Right lobe of liver (tissue), 6 donors: ENCODE data around the gene CHST11. TPM values are rescaled to one million over a fixed set of nuclear protein-coding genes. Genes with fewer than 3 reads are reported as not detected.
A peak's percentile ranks its signal among the peaks of the same experiment; 100 is the strongest.

Experiments
- ATAC-seq, 4 donors: fragments of 200-7000 bp; cut with Tn5 transposase; one replicate each; pipeline ENCODE4 v1.9.1; 2020; ENCODE audit warnings: mild to moderate bottlenecking in 4 of 4, moderate library complexity in 4 of 4
- DNase-seq, 3 donors: peaks; one replicate each; pipeline ENCODE4 v3.0.0-alpha.2; 2020
- H3K27ac ChIP-seq, 3 donors: fragments of 200-600 bp; one replicate each; pipeline ENCODE4 v1.8.0; 2022
- H3K27me3 ChIP-seq, 2 donors: fragments of 200-600 bp; one replicate each; pipeline ENCODE4 v1.8.0; 2022
- H3K36me3 ChIP-seq, 4 donors: fragments of 200-600 bp; sonication (generic) in 1 of 4; one replicate each; pipeline versions ENCODE4 v1.5.1 to v1.8.0; 2017 to 2022; ENCODE audit warnings: control low read depth in 1 of 4
- H3K4me1 ChIP-seq, 4 donors: fragments of 200-600 bp; sonication (generic) in 1 of 4; one replicate each; pipeline versions ENCODE4 v1.5.1 to v1.8.0; 2017 to 2022; ENCODE audit warnings: control low read depth in 1 of 4
- H3K4me3 ChIP-seq, 3 donors: fragments of 200-600 bp; one replicate each; pipeline ENCODE4 v1.8.0; 2022
- H3K9me3 ChIP-seq, 4 donors: fragments of 200-600 bp; sonication (generic) in 1 of 4; one replicate each; pipeline versions ENCODE4 v1.5.1 to v1.8.0; 2017 to 2022; ENCODE audit warnings: control low read depth in 1 of 4
- POLR2A ChIP-seq: fragments of 450-650 bp; IDR thresholded peaks from one replicate; pipeline ENCODE4 v1.6.1; 2017; ENCODE audit warnings: antibody characterized with exemption, mild to moderate bottlenecking
- WGBS: methylation state at CpG from one replicate; pipeline ENCODE4 v1.1.6; 2018; ENCODE audit warnings: low coverage, low lambda C conversion rate; ENCODE audit not compliant: insufficient coverage; ENCODE audit errors: missing lambda C conversion rate; 5-methylcytosine and 5-hydroxymethylcytosine counted together
- intact Hi-C, 2 donors: fragments of 100-400 bp; cut with DNase I; formaldehyde crosslinking; loops; one replicate each; pipeline versions ENCODE4 v1.11.2 to v1.14.1; 2022
- total RNA-seq, 6 experiments: library from RNA; depleted of rRNA in 2 of 6; stranded (reverse); fragments of >200 nt in 2 of 6; fragmentation: NEBNext Ultra II Directional in 3 of 6; extraction: Animal tissue kit (Norgen Biotek cat#: 25700) in 3 of 6; gene quantifications; one replicate each; pipeline versions ENCODE4 v1.1.0 to v1.2.4, GENCODE V29; 2016 to 2023
- TF ChIP-seq, protein P1 (sequence below), 4 donors: fragments of 200-600 bp in 3 of 4; fragments of 450-650 bp in 1 of 4; IDR thresholded peaks; one replicate each; pipeline versions ENCODE4 v1.5.1 to v1.8.0; 2016 to 2022; ENCODE audit warnings: antibody characterized with exemption in 4 of 4, mild to moderate bottlenecking in 2 of 4
- donor health status: DM: no; HTN: yes; CAD: no.
- donor health status: DM: no; HTN: no; CAD: no.
- donor health status: DM: no; HTN: no; CAD: no.
- donor health status: DM: no; HTN: yes; CAD: no.
- donor health status: DM: no; HTN: yes; CAD: no.

The CHST11 gene
- total RNA-seq, 6 experiments from 2014 or later, result 0.57 to 10.4 (median 3.5) TPM

- Histone ChIP-seq H3K9me3 (no peaks in the 10 kb centered on the region), H3K27ac (no peak overlapping the region), H3K27me3 (no peaks in the 10 kb centered on the region), H3K36me3 (no peaks in the 10 kb centered on the region), H3K4me1 (peaks cover 0 to 9% (median 0%) of the 10 kb centered on the region in 4 donors), H3K4me3 (no peak overlapping the region)
- ATAC-seq, result peak in 1 of 4 donors; percentile 33
- 53% methylated on average over 10 of the region's 12 CpGs for WGBS
- intact Hi-C loops, result no loop called here
- no peak for DNase-seq
- no peak for TF ChIP-seq POLR2A
- TF ChIP-seq, protein P1, sequence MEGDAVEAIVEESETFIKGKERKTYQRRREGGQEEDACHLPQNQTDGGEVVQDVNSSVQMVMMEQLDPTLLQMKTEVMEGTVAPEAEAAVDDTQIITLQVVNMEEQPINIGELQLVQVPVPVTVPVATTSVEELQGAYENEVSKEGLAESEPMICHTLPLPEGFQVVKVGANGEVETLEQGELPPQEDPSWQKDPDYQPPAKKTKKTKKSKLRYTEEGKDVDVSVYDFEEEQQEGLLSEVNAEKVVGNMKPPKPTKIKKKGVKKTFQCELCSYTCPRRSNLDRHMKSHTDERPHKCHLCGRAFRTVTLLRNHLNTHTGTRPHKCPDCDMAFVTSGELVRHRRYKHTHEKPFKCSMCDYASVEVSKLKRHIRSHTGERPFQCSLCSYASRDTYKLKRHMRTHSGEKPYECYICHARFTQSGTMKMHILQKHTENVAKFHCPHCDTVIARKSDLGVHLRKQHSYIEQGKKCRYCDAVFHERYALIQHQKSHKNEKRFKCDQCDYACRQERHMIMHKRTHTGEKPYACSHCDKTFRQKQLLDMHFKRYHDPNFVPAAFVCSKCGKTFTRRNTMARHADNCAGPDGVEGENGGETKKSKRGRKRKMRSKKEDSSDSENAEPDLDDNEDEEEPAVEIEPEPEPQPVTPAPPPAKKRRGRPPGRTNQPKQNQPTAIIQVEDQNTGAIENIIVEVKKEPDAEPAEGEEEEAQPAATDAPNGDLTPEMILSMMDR (IDR thresholded peaks at IDR 0.05), result peak in 3 of 4 donors; percentile 7 to 35 (median 30)
Observed at GRCh38 chr12:104653730-104654664, 197.2 kb downstream of the CHST11 start.

GRCh38 chr12:104654665-104655609, 198.2 kb downstream of the CHST11 start:
- Histone ChIP-seq H3K9me3 (no peaks in the 10 kb centered on the region), H3K4me1 (peaks cover 0 to 9% (median 0%) of the 10 kb centered on the region in 4 donors), H3K4me3 (no peak overlapping the region), H3K27ac (no peak overlapping the region), H3K36me3 (no peaks in the 10 kb centered on the region), H3K27me3 (no peaks in the 10 kb centered on the region)
- intact Hi-C loops, result no loop called here
- no peak for TF ChIP-seq POLR2A
- TF ChIP-seq, protein P1 (IDR thresholded peaks at IDR 0.05), result no peak
- 81% methylated on average over 13 of the region's 16 CpGs for WGBS
- no peak for ATAC-seq
- no peak for DNase-seq

DNA sequence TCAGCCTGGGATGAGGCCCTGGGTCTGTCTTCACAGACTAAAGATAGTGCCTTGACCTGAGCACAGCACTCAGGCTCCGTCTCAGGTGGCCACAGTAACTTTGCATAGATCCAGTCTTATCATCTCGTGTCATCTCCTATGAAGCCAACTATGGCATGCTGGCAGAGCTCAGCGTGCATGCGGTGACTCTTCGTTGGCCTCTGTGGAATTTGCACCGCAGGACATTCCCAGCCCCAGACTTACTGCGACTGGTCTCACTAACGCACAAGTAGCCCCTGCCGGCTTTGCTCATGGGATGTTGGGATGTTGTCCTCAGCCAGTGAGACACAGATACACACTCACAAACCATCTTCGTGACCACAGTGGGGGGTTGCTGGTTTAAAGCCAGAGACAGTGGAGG, 199.6 kb downstream of the CHST11 start:
- Histone ChIP-seq H3K9me3 (no peaks in the 10 kb centered on the region), H3K36me3 (no peaks in the 10 kb centered on the region), H3K27ac (no peak overlapping the region), H3K4me1 (peaks cover 0 to 9% (median 0%) of the 10 kb centered on the region in 4 donors), H3K4me3 (no peak overlapping the region), H3K27me3 (no peaks in the 10 kb centered on the region)
- no peak for TF ChIP-seq POLR2A
- TF ChIP-seq, protein P1 (IDR thresholded peaks at IDR 0.05), result no peak
- DNase-seq (no peak), ATAC-seq (no peak)
- intact Hi-C loops, result no loop called here
- 57% methylated on average over 5 of the region's 10 CpGs for WGBS

DNA sequence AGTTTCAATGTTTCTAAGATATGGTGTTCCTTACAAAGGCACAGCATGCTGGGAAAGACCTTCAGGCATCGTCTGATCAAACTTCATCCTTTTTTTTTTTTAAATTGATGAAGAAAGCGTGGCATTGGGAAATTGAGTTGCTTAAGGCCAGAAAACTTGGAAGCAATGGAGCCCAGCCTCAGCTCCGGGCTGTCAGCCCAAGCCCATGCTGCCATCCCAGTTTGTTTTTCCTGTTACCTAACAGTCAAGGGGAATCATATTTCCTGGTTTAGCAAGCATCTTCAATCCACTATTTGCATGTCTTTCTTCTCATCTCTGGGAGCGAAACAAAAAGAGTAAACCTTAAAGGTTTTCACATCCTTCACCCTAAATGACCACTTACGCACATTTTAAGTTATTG, 200.2 kb downstream of the CHST11 start:
- no peaks in the 10 kb centered on the region for H3K27me3 ChIP-seq
- no peaks in the 10 kb centered on the region for H3K36me3 ChIP-seq
- 45% methylated on average over 5 of the region's 5 CpGs for WGBS
- DNase-seq (no peak), ATAC-seq (peak in 2 of 4 donors; percentile 85 to 87)
- no peak overlapping the region for H3K27ac ChIP-seq
- no peaks in the 10 kb centered on the region for H3K9me3 ChIP-seq
- intact Hi-C loops, result no loop called here
- TF ChIP-seq, protein P1 (IDR thresholded peaks at IDR 0.05), result no peak
- TF ChIP-seq POLR2A, result no peak
- no peak overlapping the region for H3K4me3 ChIP-seq
- peaks cover 0 to 9% (median 0%) of the 10 kb centered on the region in 4 donors for H3K4me1 ChIP-seq
